Right ventricle myocardium superior (tissue), 1 donor: ENCODE data around the gene NLGN1. TPM values are rescaled to one million over a fixed set of nuclear protein-coding genes. Genes with fewer than 3 reads are reported as not detected.
"Not testable (repeated sequence)": the region's sequence is repeated elsewhere in the genome, so short reads cannot be mapped to it uniquely, and the experiment has no call there.

Source experiments
- ATAC-seq: fragments of 200-7000 bp; cut with Tn5 transposase; one replicate; pipeline ENCODE4 v1.9.1; 2020; ENCODE audit warnings: mild to moderate bottlenecking; ENCODE audit not compliant: poor library complexity
- DNase-seq: peaks from one replicate; pipeline ENCODE4 v3.0.0-alpha.2; 2020
- intact Hi-C: fragments of 100-400 bp; cut with DNase I; formaldehyde crosslinking; loops from one replicate; pipeline ENCODE4 v1.11.2; 2022
- total RNA-seq: library from RNA; stranded (reverse); fragmentation: NEBNext Ultra II Directional; extraction: Animal tissue kit (Norgen Biotek cat#: 25700); gene quantifications from one replicate; pipeline ENCODE4 v1.2.1, GENCODE V29; 2021
- donor health status: DM: no; HTN: yes; CAD: no; lungs with severe emphysema.

Gene NLGN1
- total RNA-seq, 1 donor from 2014 or later = 7.8 TPM

GRCh38 chr3:174193604-174194003 lies 796.1 kb downstream of the NLGN1 start:
- intact Hi-C loops = no loop called here
- DNase-seq (no peak), ATAC-seq (no peak)

- DNase-seq (no peak), ATAC-seq (no peak)
- intact Hi-C loops = no loop called here
Observed at GRCh38 chr3:174197416-174197815, 799.9 kb downstream of the NLGN1 start.

GRCh38 chr3:174198199-174198598 lies 800.7 kb downstream of the NLGN1 start:
- ATAC-seq = peak; percentile 32
- DNase-seq = no peak

GRCh38 chr3:174199696-174200095 lies 802.2 kb downstream of the NLGN1 start:
- intact Hi-C loops = no loop called here
- no peak for DNase-seq
- ATAC-seq = no peak

More at GRCh38 chr3:174198199-174198598, 800.7 kb downstream of the NLGN1 start:
- intact Hi-C loops = no loop called here

- peak; percentile 90 for ATAC-seq
- intact Hi-C loops = no loop called here
- DNase-seq = no peak
Observed at GRCh38 chr3:174202116-174202515, 804.6 kb downstream of the NLGN1 start.

- DNase-seq = no peak
- intact Hi-C loops = no loop called here
- no peak for ATAC-seq
Observed at GRCh38 chr3:174202561-174202960, 805.0 kb downstream of the NLGN1 start.

GRCh38 chr3:174204765-174205164 lies 807.2 kb downstream of the NLGN1 start:
- ATAC-seq (no peak), DNase-seq (no peak)
- intact Hi-C loops = no loop called here

- intact Hi-C loops = no loop called here
- ATAC-seq (no peak), DNase-seq (no peak)
Observed at GRCh38 chr3:174206607-174207192, 809.2 kb downstream of the NLGN1 start.

- intact Hi-C loops = no loop called here
Observed at GRCh38 chr3:174208161-174208560, 810.6 kb downstream of the NLGN1 start.

GRCh38 chr3:174211896-174212295 lies 814.4 kb downstream of the NLGN1 start:
- intact Hi-C loops, ATAC-seq, DNase-seq: not testable (repeated sequence)

More at GRCh38 chr3:174208161-174208560, 810.6 kb downstream of the NLGN1 start:
- DNase-seq = no peak
- no peak for ATAC-seq

- intact Hi-C loops = no loop called here
- DNase-seq (no peak), ATAC-seq (no peak)
Observed at GRCh38 chr3:174215456-174215855, 817.9 kb downstream of the NLGN1 start.

GRCh38 chr3:174216019-174216418 lies 818.5 kb downstream of the NLGN1 start:
- intact Hi-C loops = no loop called here
- DNase-seq (no peak), ATAC-seq (no peak)

GRCh38 chr3:174216946-174217718 lies 819.6 kb downstream of the NLGN1 start:
- DNase-seq = no peak
- intact Hi-C loops = no loop called here
- no peak for ATAC-seq

- DNase-seq (no peak), ATAC-seq (no peak)
- intact Hi-C loops = no loop called here
Observed at GRCh38 chr3:174218016-174218415, 820.5 kb downstream of the NLGN1 start.

GRCh38 chr3:174219738-174220137 lies 822.2 kb downstream of the NLGN1 start:
- no peak for DNase-seq
- no peak for ATAC-seq
- intact Hi-C loops = no loop called here

- ATAC-seq = no peak
- intact Hi-C loops = no loop called here
- no peak for DNase-seq
Observed at GRCh38 chr3:174220775-174221554, 823.4 kb downstream of the NLGN1 start.

GRCh38 chr3:174223042-174223441 lies 825.5 kb downstream of the NLGN1 start:
- DNase-seq (no peak), ATAC-seq (no peak)
- intact Hi-C loops = no loop called here

- intact Hi-C loops = no loop called here
- DNase-seq (no peak), ATAC-seq (no peak)
Observed at GRCh38 chr3:174223626-174224025, 826.1 kb downstream of the NLGN1 start.

- intact Hi-C loops = no loop called here
- no peak for ATAC-seq
- DNase-seq = no peak
Observed at GRCh38 chr3:174229916-174230315, 832.4 kb downstream of the NLGN1 start.
